OCI-LY1 (cell line): ENCODE data around the gene KCNMA1.

ENCODE experiments used
- H2AFZ ChIP-seq: fragments of 200-600 bp; sonication (generic), shearing (Covaris generic); 2 replicates; pipeline ENCODE4 v1.6.0; 2014; ENCODE audit warnings: antibody characterized with exemption, mild to moderate bottlenecking, low read length
- H3F3A ChIP-seq: fragments of 200-600 bp; sonication (generic), shearing (Covaris generic); 2 replicates; pipeline ENCODE4 v1.6.0; 2014; ENCODE audit warnings: mild to moderate bottlenecking, antibody characterized with exemption, low read length, moderate library complexity; ENCODE audit not compliant: insufficient read depth
- H3K27ac ChIP-seq: fragments of 200-600 bp; sonication (generic); 2 replicates; pipeline ENCODE4 v1.5.1; 2014; ENCODE audit warnings: low read length, mixed run types, mild to moderate bottlenecking, low read depth; ENCODE audit not compliant: poor library complexity, severe bottlenecking
- H3K27me3 ChIP-seq: fragments of 200-600 bp; sonication (generic); 2 replicates; pipeline ENCODE4 v1.6.0; 2014; ENCODE audit warnings: antibody characterized with exemption, mild to moderate bottlenecking, low read length, moderate library complexity; ENCODE audit not compliant: insufficient read depth
- H3K36me3 ChIP-seq: fragments of 200-600 bp; sonication (generic); 2 replicates; pipeline ENCODE4 v1.6.1; 2014; ENCODE audit warnings: mild to moderate bottlenecking, antibody characterized with exemption, low read length, moderate library complexity, mixed read lengths; ENCODE audit not compliant: insufficient read depth
- H3K4me1 ChIP-seq: fragments of 200-600 bp; sonication (generic); 2 replicates; pipeline ENCODE4 v1.5.1; 2014; ENCODE audit warnings: mild to moderate bottlenecking, low read length, moderate library complexity; ENCODE audit not compliant: insufficient read depth, severe bottlenecking
- H3K4me2 ChIP-seq: fragments of 200-600 bp; sonication (generic), shearing (Covaris generic); 2 replicates; pipeline ENCODE4 v1.6.1; 2014; ENCODE audit warnings: low read length
- H3K4me3 ChIP-seq: fragments of 200-600 bp; sonication (generic); 2 replicates; pipeline ENCODE4 v1.5.1; 2014; ENCODE audit warnings: low read length, low read depth, mild to moderate bottlenecking, mixed read lengths; ENCODE audit not compliant: poor library complexity, severe bottlenecking
- H3K79me2 ChIP-seq: fragments of 200-600 bp; shearing (Covaris generic); 2 replicates; pipeline ENCODE4 v1.6.1; 2016; ENCODE audit warnings: mixed run types, low read length, mixed read lengths; ENCODE audit not compliant: insufficient read depth
- H3K9ac ChIP-seq: fragments of 200-600 bp; sonication (generic), shearing (Covaris generic); 2 replicates; pipeline ENCODE4 v1.6.1; 2014; ENCODE audit warnings: mild to moderate bottlenecking, low read length, mixed read lengths
- H3K9me2 ChIP-seq: fragments of 200-600 bp; sonication (generic), shearing (Covaris generic); 2 replicates; pipeline ENCODE4 v1.6.1; 2014; ENCODE audit warnings: low read depth, mild to moderate bottlenecking, low read length, mixed read lengths
- H3K9me3 ChIP-seq: fragments of 200-600 bp; shearing (Covaris generic); 2 replicates; pipeline ENCODE4 v1.6.1; 2014; ENCODE audit warnings: low read length, mixed read lengths
- H4K20me1 ChIP-seq: fragments of 200-600 bp; sonication (generic), shearing (Covaris generic); 2 replicates; pipeline ENCODE4 v1.6.0; 2016; ENCODE audit warnings: mild to moderate bottlenecking, low read length; ENCODE audit not compliant: insufficient read depth
- CTCF ChIP-seq: fragments of 200-600 bp; sonication (generic), shearing (Covaris generic); IDR thresholded peaks from 2 replicates; pipeline ENCODE4 v1.5.1; 2017; ENCODE audit warnings: mild to moderate bottlenecking, antibody characterized with exemption, low read length, moderate library complexity, mixed read lengths
- EZH2 ChIP-seq: fragments of 200-600 bp; sonication (generic), shearing (Covaris generic); IDR thresholded peaks from 2 replicates; pipeline ENCODE4 v1.8.0; 2017; ENCODE audit warnings: borderline replicate concordance, mixed run types, mild to moderate bottlenecking, antibody characterized with exemption, low read length, moderate library complexity, mixed read lengths

Gene KCNMA1

DNA sequence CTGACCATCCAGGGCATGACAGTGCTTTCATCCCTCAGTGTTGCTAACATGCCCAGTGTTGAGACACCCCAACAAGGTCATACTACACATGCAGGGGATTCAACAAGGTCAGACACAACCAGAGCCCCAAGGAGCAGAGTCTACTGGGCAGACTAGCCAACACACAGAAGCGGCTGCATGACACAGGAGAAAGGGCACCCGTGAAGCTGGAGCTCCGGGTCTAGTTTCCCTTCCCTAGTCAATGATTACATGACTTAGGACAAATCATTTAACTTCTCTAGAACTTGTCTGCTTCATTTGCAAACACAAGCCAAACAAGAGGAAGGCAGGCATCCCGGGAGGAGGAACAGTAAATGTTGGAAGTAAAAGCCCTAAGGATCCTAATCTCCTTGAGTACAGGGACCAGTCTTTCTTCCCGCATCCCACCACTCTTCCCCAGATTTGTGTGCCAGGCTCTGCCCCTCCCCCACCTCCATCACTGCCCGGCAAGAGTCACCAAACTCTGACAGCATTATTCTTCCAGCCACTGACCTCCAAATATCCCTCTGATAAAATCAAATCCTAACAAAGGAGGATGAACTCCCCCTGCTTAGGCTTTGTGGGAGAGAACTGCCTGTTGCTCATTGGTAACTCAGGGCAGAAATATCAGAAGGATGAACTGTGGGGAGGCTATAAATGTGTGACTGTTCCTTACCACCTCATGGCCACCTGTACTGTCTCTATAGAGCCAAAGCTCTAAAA, 104.3 kb downstream of the KCNMA1 start:
- H3K79me2 ChIP-seq = no peaks in the 10 kb centered on the region
- H3K4me3 ChIP-seq = no peak overlapping the region
- H3K9ac ChIP-seq = no peak overlapping the region
- no peaks in the 10 kb centered on the region for H3K36me3 ChIP-seq
- H3K27ac ChIP-seq = no peak overlapping the region
- no peak for TF ChIP-seq EZH2
- TF ChIP-seq CTCF = no peak
- no peaks in the 10 kb centered on the region for H3K4me1 ChIP-seq
- no peaks in the 10 kb centered on the region for H3K9me2 ChIP-seq
- no peak overlapping the region for H3K4me2 ChIP-seq
- H2AFZ ChIP-seq = no peak overlapping the region
- no peaks in the 10 kb centered on the region for H3K27me3 ChIP-seq
- no peaks in the 10 kb centered on the region for H4K20me1 ChIP-seq
- H3K9me3 ChIP-seq = no peaks in the 10 kb centered on the region
- no peaks in the 10 kb centered on the region for H3F3A ChIP-seq

DNA sequence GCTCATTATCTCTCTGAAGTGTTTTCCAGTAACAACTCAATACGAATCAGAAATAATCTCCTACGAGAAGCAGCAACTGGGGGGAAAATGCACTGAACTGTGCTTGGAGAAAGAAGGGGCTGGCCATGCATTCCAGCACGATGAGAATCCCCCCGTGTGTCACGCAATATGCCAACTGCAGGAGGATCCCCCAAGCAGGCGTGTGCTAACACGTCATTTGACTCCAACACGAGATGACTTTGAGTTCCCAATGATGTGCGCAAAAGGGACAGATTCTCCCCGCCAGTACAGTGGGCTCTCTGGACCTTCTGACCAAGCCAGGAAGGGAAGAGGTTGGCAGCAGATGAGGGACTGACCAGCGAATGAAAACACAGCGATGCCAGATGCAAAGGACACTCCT, 105.5 kb downstream of the KCNMA1 start:
- Histone ChIP-seq H3K4me3 (no peak overlapping the region), H3K4me2 (no peak overlapping the region), H3K9me2 (no peaks in the 10 kb centered on the region), H3K9me3 (no peaks in the 10 kb centered on the region), H3K36me3 (no peaks in the 10 kb centered on the region), H2AFZ (no peak overlapping the region), H3K9ac (no peak overlapping the region), H3F3A (no peaks in the 10 kb centered on the region), H3K27me3 (no peaks in the 10 kb centered on the region), H3K27ac (no peak overlapping the region), H4K20me1 (no peaks in the 10 kb centered on the region), H3K4me1 (no peaks in the 10 kb centered on the region), H3K79me2 (no peaks in the 10 kb centered on the region)
- TF ChIP-seq EZH2 (no peak), CTCF (no peak)

GRCh38 chr10:77531441-77532001, 106.1 kb downstream of the KCNMA1 start:
- H4K20me1 ChIP-seq = no peaks in the 10 kb centered on the region
- no peak overlapping the region for H3K4me2 ChIP-seq
- no peaks in the 10 kb centered on the region for H3K4me1 ChIP-seq
- no peaks in the 10 kb centered on the region for H3K9me2 ChIP-seq
- no peaks in the 10 kb centered on the region for H3K36me3 ChIP-seq
- no peaks in the 10 kb centered on the region for H3K27me3 ChIP-seq
- no peaks in the 10 kb centered on the region for H3F3A ChIP-seq
- no peak overlapping the region for H3K9ac ChIP-seq
- H3K27ac ChIP-seq = no peak overlapping the region
- H2AFZ ChIP-seq = no peak overlapping the region
- H3K4me3 ChIP-seq = no peak overlapping the region
- H3K79me2 ChIP-seq = no peaks in the 10 kb centered on the region
- TF ChIP-seq CTCF = no peak
- TF ChIP-seq EZH2 = no peak
- no peaks in the 10 kb centered on the region for H3K9me3 ChIP-seq
